Natural killer cell (primary cell): Measurements from ENCODE around the gene OXA1L. TPM values are rescaled to one million over a fixed set of nuclear protein-coding genes. Genes with fewer than 3 reads are reported as not detected.

Source experiments
- ATAC-seq, 3 donors: fragments of 150-1000 bp in 2 of 3; fragments of 200-7000 bp in 1 of 3; cut with Tn5 transposase; 1 replicate in 1 of 3; 2 replicates in 2 of 3; pipeline ENCODE4 v1.10.0; 2021; ENCODE audit warnings: mild to moderate bottlenecking in 2 of 3, moderate library complexity in 2 of 3
- DNase-seq, 2 donors: peaks; one replicate each; pipeline versions ENCODE4 v3.0.0 to v3.0.0-alpha.2; 2013 to 2021; ENCODE audit warnings: mixed read lengths in 1 of 2
- H3K27ac ChIP-seq: one replicate; pipeline ENCODE4 v1.5.1; 2013; ENCODE audit warnings: mild to moderate bottlenecking, low read length
- H3K27me3 ChIP-seq: one replicate; pipeline ENCODE4 v1.6.1; 2013; ENCODE audit warnings: low read length; ENCODE audit not compliant: control insufficient read depth, insufficient read depth
- H3K36me3 ChIP-seq: one replicate; pipeline ENCODE4 v1.6.1; 2013; ENCODE audit warnings: low read length; ENCODE audit not compliant: control insufficient read depth, insufficient read depth
- H3K4me1 ChIP-seq: one replicate; pipeline ENCODE4 v1.6.1; 2013; ENCODE audit warnings: low read length; ENCODE audit not compliant: control insufficient read depth, insufficient read depth
- H3K4me3 ChIP-seq: one replicate; pipeline ENCODE4 v1.5.1; 2013; ENCODE audit warnings: low read length
- H3K9me3 ChIP-seq: one replicate; pipeline ENCODE4 v1.6.1; 2013; ENCODE audit warnings: low read length; ENCODE audit not compliant: control insufficient read depth, insufficient read depth
- H3K27ac Mint-ChIP-seq, 2 donors: one replicate each; pipeline ENCODE4 v1.8.0; 2022; ENCODE audit warnings: mild to moderate bottlenecking in 2 of 2, mixed read lengths in 2 of 2, moderate library complexity in 1 of 2
- H3K27me3 Mint-ChIP-seq, 2 donors: one replicate each; pipeline ENCODE4 v1.8.0; 2022; ENCODE audit warnings: low read depth in 2 of 2, mixed read lengths in 2 of 2
- H3K36me3 Mint-ChIP-seq: one replicate; pipeline ENCODE4 v1.8.0; 2022; ENCODE audit warnings: mixed read lengths
- H3K4me1 Mint-ChIP-seq, 2 donors: one replicate each; pipeline ENCODE4 v1.8.0; 2022; ENCODE audit warnings: mixed read lengths in 2 of 2
- H3K4me3 Mint-ChIP-seq: one replicate; pipeline ENCODE4 v1.8.0; 2022; ENCODE audit warnings: mild to moderate bottlenecking, moderate library complexity, mixed read lengths
- H3K9me3 Mint-ChIP-seq, 2 donors: one replicate each; pipeline ENCODE4 v1.8.0; 2022; ENCODE audit warnings: mixed read lengths in 2 of 2
- CTCF ChIP-seq: fragments of 200-600 bp; IDR thresholded peaks from one replicate; pipeline ENCODE4 v1.8.0; 2022; ENCODE audit warnings: antibody characterized with exemption
- WGBS: methylation state at CpG from one replicate; pipeline ENCODE4 v1.1.7; 2013; ENCODE audit warnings: missing lambda C conversion rate; ENCODE audit not compliant: insufficient coverage; 5-methylcytosine and 5-hydroxymethylcytosine counted together
- intact Hi-C: fragments of 100-400 bp; cut with micrococcal nuclease; formaldehyde crosslinking; loops from one replicate; pipeline ENCODE4 v1.14.2; 2022
- total RNA-seq, 4 donors: library from RNA; stranded (reverse); fragments of 120-200 nt in 1 of 4; gene quantifications; one replicate each; pipeline versions ENCODE4 v1.2.3 to v1.2.4, GENCODE V29; 2013 to 2022

OXA1L gene
- total RNA-seq, 3 donors from 2014 or later (not counting 1 experiment from before 2014, with no cell fraction given): 121 to 143 (median 125) TPM

GRCh38 chr14:22778084-22778483 lies 11.6 kb downstream of the OXA1L start:
- Mint-ChIP-seq H3K36me3 (no peaks in the 10 kb centered on the region), H3K4me1 (no peaks in the 10 kb centered on the region), H3K4me3 (no peak overlapping the region), H3K9me3 (no peaks in the 10 kb centered on the region), H3K27me3 (no peaks in the 10 kb centered on the region), H3K27ac (no peak overlapping the region)
- intact Hi-C loops: no loop called here
- no peaks in the 10 kb centered on the region for H3K27me3 ChIP-seq
- ATAC-seq (no peak), DNase-seq (no peak)
- H3K36me3 ChIP-seq: peaks cover 5% of the 10 kb centered on the region
- 94% methylated on average over 1 of the region's 2 CpGs for whole genome bisulfite sequencing
- no peak overlapping the region for H3K27ac ChIP-seq
- TF ChIP-seq CTCF: no peak
- H3K4me1 ChIP-seq: no peaks in the 10 kb centered on the region
- no peak overlapping the region for H3K4me3 ChIP-seq
- H3K9me3 ChIP-seq: no peaks in the 10 kb centered on the region

GRCh38 chr14:22780105-22780679 lies 13.7 kb downstream of the OXA1L start:
- 97% methylated on average over 2 of the region's 2 CpGs for WGBS
- DNase-seq: no peak
- Mint-ChIP-seq H3K4me3 (no peak overlapping the region), H3K9me3 (no peaks in the 10 kb centered on the region), H3K27me3 (no peaks in the 10 kb centered on the region), H3K4me1 (no peaks in the 10 kb centered on the region), H3K36me3 (no peaks in the 10 kb centered on the region), H3K27ac (no peak overlapping the region)
- Histone ChIP-seq H3K4me1 (no peaks in the 10 kb centered on the region), H3K9me3 (no peaks in the 10 kb centered on the region), H3K27ac (no peak overlapping the region), H3K27me3 (no peaks in the 10 kb centered on the region), H3K4me3 (no peak overlapping the region), H3K36me3 (no peaks in the 10 kb centered on the region)
- TF ChIP-seq CTCF: no peak
- ATAC-seq: no peak
- intact Hi-C loops: no loop called here

- no peak for DNase-seq
- Mint-ChIP-seq H3K4me3 (no peak overlapping the region), H3K4me1 (no peaks in the 10 kb centered on the region), H3K27ac (no peak overlapping the region), H3K27me3 (no peaks in the 10 kb centered on the region), H3K36me3 (no peaks in the 10 kb centered on the region), H3K9me3 (no peaks in the 10 kb centered on the region)
- no peaks in the 10 kb centered on the region for H3K4me1 ChIP-seq
- H3K27ac ChIP-seq: no peak overlapping the region
- no peak for TF ChIP-seq CTCF
- H3K36me3 ChIP-seq: no peaks in the 10 kb centered on the region
- no peaks in the 10 kb centered on the region for H3K9me3 ChIP-seq
- ATAC-seq: no peak
- no peak overlapping the region for H3K4me3 ChIP-seq
- WGBS: 84% methylated on average over 5 of the region's 5 CpGs
- intact Hi-C loops: no loop called here
- H3K27me3 ChIP-seq: no peaks in the 10 kb centered on the region
Measured at GRCh38 chr14:22780941-22781300, 14.4 kb downstream of the OXA1L start.

GRCh38 chr14:22781301-22781991 lies 15.0 kb downstream of the OXA1L start:
- no peaks in the 10 kb centered on the region for H3K27me3 Mint-ChIP-seq
- H3K4me1 ChIP-seq: no peaks in the 10 kb centered on the region
- no peak for TF ChIP-seq CTCF
- H3K27ac ChIP-seq: no peak overlapping the region
- H3K36me3 ChIP-seq: no peaks in the 10 kb centered on the region
- intact Hi-C loops: no loop called here
- DNase-seq (no peak), ATAC-seq (no peak)
- WGBS: 0% methylated on average over 1 of the region's 1 CpG
- no peaks in the 10 kb centered on the region for H3K27me3 ChIP-seq
- H3K4me3 ChIP-seq: no peak overlapping the region
- H3K27ac Mint-ChIP-seq: no peak overlapping the region
- no peaks in the 10 kb centered on the region for H3K9me3 Mint-ChIP-seq
- H3K36me3 Mint-ChIP-seq: no peaks in the 10 kb centered on the region
- H3K4me3 Mint-ChIP-seq: no peak overlapping the region
- H3K4me1 Mint-ChIP-seq: no peaks in the 10 kb centered on the region
- no peaks in the 10 kb centered on the region for H3K9me3 ChIP-seq
